ENCODE data around the gene ERG28.

- TF ChIP-seq JUNB (IDR thresholded peaks at IDR 0.05) = no peak
- no peak for TF ChIP-seq POLR2A (IDR thresholded peaks at IDR 0.05; ENCODE audit: low read length)
- TF ChIP-seq KDM5A (IDR thresholded peaks at IDR 0.05) = no peak
- no peak for TF ChIP-seq CTCF (IDR thresholded peaks at IDR 0.05)
These were observed 36.7 kb upstream of the ERG28 start for GRCh38 chr14:75697386-75697785.
